Esophagus squamous epithelium (tissue), 5 donors: ENCODE results near the gene DUSP16. TPM values are rescaled to one million over a fixed set of nuclear protein-coding genes. Genes with fewer than 3 reads are reported as not detected.

ENCODE experiments used
- DNase-seq: peaks from one replicate; lab custom pipeline; 2025; lab: John Stamatoyannopoulos, UW
- H3K27ac ChIP-seq, 4 donors: fragments of 200-600 bp; sonication (generic); one replicate each; pipeline ENCODE4 v1.5.1; 2016 to 2019; ENCODE audit warnings: mild to moderate bottlenecking in 1 of 4
- H3K27me3 ChIP-seq, 4 donors: fragments of 200-600 bp; sonication (generic); 1 replicate in 3 of 4; 2 replicates in 1 of 4; pipeline versions ENCODE4 v1.5.1 to v1.6.0; 2017 to 2021; ENCODE audit warnings: antibody characterized with exemption in 1 of 4
- H3K36me3 ChIP-seq, 3 donors: fragments of 200-600 bp; sonication (generic); one replicate each; pipeline ENCODE4 v1.5.1; 2016 to 2019
- H3K4me1 ChIP-seq, 3 donors: fragments of 200-600 bp; sonication (generic); one replicate each; pipeline ENCODE4 v1.5.1; 2017 to 2019
- H3K4me3 ChIP-seq, 4 donors: fragments of 200-600 bp; sonication (generic); 1 replicate in 3 of 4; 2 replicates in 1 of 4; pipeline ENCODE4 v1.5.1; 2016 to 2019; ENCODE audit warnings: mild to moderate bottlenecking in 2 of 4, moderate library complexity in 1 of 4
- H3K9me3 ChIP-seq, 3 donors: fragments of 200-600 bp; sonication (generic); one replicate each; pipeline ENCODE4 v1.5.1; 2016 to 2019
- POLR2A ChIP-seq, 4 donors: fragments of 450-650 bp; IDR thresholded peaks; one replicate each; pipeline ENCODE4 v1.6.1; 2017; ENCODE audit warnings: antibody characterized with exemption in 4 of 4, mild to moderate bottlenecking in 4 of 4, moderate library complexity in 3 of 4
- WGBS, 2 donors: methylation state at CpG; one replicate each; pipeline ENCODE4 v1.1.5; 2018; 5-methylcytosine and 5-hydroxymethylcytosine counted together
- intact Hi-C: fragments of 100-400 bp; cut with DNase I; formaldehyde crosslinking; loops from one replicate; pipeline ENCODE4 v1.15.0; 2022
- total RNA-seq, 4 donors: library from RNA; depleted of rRNA; stranded (reverse); fragments of >200 nt; gene quantifications; one replicate each; pipeline ENCODE4 v1.1.0, GENCODE V29; 2016
- TF ChIP-seq, protein P1 (sequence below), 6 experiments: fragments of 450-650 bp in 4 of 6; fragments of 200-600 bp in 2 of 6; sonication (generic) in 2 of 6; IDR thresholded peaks; one replicate each; pipeline ENCODE4 v1.5.1; 2016 to 2019; ENCODE audit warnings: antibody characterized with exemption in 6 of 6, mild to moderate bottlenecking in 4 of 6, moderate library complexity in 4 of 6
- donor health status: DM: yes; HTN: yes; CAD: no.

The DUSP16 gene
- total RNA-seq, 4 donors from 2014 or later = 15.6 to 27.9 (median 16.5) TPM

DNA sequence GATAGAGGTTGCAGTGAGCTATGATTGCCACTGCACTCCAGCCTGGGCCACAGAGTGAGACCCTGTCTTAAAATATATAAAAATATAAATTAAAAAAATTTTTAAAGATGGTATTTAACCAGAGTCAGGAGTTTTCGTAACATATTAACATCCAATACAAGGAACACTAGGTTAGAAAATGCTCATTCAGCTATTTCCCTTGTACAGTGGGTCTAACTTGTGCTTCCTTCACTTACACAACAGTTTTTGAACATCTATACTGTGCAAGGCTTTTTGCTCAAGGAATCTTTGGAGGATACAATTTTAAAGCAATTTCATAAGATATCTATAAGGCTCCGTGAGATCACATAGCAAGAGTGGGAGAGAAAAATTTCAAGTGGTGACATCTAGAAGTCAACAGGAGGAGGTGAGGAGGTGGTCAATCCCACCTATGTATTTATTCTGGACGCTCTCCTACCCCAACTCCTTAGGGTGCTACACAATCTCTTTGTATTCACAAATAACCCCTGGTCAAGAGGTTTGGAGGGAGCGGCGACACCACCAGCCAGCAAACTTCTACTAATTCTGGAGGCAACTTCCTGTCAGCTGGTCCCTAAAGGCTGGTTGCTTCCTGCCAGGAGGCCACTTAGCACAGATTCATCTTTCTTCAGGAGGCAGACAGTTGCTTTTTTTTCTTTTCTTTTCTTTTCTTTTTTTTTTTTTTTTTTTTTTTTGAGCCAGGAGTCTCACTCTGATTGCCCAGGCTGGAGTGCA is 22.2 kb downstream of the DUSP16 start:
- H3K4me1 ChIP-seq = peaks cover 0 to 26% (median 0%) of the 10 kb centered on the region in 3 donors
- H3K27ac ChIP-seq = no peak overlapping the region
- H3K4me3 ChIP-seq = no peak overlapping the region
- no peaks in the 10 kb centered on the region for H3K27me3 ChIP-seq
- intact Hi-C loops = no loop called here
- H3K36me3 ChIP-seq = no peaks in the 10 kb centered on the region
- WGBS, 2 donors = 86 to 87% methylated on average over 5 of the region's 5 CpGs
- DNase-seq = no peak
- TF ChIP-seq, protein P1, sequence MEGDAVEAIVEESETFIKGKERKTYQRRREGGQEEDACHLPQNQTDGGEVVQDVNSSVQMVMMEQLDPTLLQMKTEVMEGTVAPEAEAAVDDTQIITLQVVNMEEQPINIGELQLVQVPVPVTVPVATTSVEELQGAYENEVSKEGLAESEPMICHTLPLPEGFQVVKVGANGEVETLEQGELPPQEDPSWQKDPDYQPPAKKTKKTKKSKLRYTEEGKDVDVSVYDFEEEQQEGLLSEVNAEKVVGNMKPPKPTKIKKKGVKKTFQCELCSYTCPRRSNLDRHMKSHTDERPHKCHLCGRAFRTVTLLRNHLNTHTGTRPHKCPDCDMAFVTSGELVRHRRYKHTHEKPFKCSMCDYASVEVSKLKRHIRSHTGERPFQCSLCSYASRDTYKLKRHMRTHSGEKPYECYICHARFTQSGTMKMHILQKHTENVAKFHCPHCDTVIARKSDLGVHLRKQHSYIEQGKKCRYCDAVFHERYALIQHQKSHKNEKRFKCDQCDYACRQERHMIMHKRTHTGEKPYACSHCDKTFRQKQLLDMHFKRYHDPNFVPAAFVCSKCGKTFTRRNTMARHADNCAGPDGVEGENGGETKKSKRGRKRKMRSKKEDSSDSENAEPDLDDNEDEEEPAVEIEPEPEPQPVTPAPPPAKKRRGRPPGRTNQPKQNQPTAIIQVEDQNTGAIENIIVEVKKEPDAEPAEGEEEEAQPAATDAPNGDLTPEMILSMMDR (IDR thresholded peaks at IDR 0.05) = no peak
- no peak for TF ChIP-seq POLR2A (IDR thresholded peaks at IDR 0.05)
- no peaks in the 10 kb centered on the region for H3K9me3 ChIP-seq

DNA sequence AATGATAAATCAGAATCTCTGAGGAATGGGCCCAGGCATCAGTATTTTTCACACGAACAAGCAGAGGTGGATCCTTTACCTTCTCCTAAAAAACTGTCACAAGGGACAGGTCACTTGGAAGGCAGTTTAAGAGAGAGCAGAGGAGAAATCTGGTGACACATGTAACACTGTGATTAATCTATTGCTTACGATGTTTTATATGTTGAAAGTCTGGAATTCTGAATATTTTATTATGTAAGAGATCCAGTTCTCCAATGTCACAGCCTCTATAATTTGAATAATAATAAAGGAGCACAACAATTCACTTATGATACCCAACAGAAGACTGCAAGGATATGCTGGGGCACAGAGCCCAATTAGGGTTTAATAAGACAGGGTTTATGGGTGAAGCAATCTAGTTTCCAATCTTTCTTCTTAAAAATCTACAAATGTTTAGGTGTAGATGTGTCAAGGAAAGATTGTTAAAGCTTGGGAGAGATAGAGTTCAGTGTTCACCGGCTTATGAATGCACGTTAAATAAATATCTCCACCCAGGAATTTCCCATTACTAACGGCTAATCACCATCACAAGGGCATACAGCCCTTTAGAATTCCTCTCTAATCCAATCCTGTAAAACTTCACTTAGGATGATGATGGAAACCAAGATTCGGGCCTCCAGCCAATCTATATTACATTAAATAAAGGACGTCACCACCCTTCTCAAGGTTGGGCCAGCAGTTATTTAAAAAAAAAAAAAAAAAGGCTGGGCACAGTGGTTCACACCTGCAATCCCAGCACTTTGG is 23.4 kb downstream of the DUSP16 start:
- DNase-seq = no peak

DNA sequence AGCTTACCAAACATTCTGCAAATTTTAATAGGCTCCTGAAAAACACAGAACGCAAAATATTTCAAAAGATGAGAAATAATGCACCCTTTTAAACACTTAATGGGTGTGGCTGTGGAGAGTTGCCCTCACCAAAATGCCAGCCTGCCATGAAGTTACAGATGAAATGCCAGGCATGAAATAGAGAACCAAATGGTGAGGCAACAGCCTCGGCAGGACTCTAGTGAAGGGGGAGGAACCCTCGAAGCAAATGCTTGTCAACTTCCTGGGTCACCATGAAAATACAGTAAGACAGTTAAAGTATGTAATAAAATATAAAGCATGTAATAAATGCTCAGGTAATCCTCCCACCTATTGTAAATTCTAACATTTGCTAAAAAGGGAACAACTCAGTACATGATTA is 24.1 kb downstream of the DUSP16 start:
- WGBS, 2 donors = 42 to 56% methylated on average over 3 of the region's 3 CpGs
- no peaks in the 10 kb centered on the region for H3K27me3 ChIP-seq
- H3K27ac ChIP-seq = no peak overlapping the region
- H3K36me3 ChIP-seq = no peaks in the 10 kb centered on the region
- no peak for TF ChIP-seq POLR2A (IDR thresholded peaks at IDR 0.05)
- TF ChIP-seq, protein P1 (IDR thresholded peaks at IDR 0.05) = no peak
- no peaks in the 10 kb centered on the region for H3K9me3 ChIP-seq
- intact Hi-C loops = no loop called here
- no peak for DNase-seq
- no peak overlapping the region for H3K4me3 ChIP-seq
- peaks cover 0 to 37% (median under 1%) of the 10 kb centered on the region in 3 donors for H3K4me1 ChIP-seq

More for the DNA sequence above, 23.4 kb downstream of the DUSP16 start:
- intact Hi-C loops = no loop called here
- no peaks in the 10 kb centered on the region for H3K9me3 ChIP-seq
- WGBS, 2 donors = 50 to 54% methylated on average over 7 of the region's 7 CpGs
- no peak for TF ChIP-seq POLR2A (IDR thresholded peaks at IDR 0.05)
- TF ChIP-seq, protein P1 (IDR thresholded peaks at IDR 0.05) = no peak
- H3K36me3 ChIP-seq = no peaks in the 10 kb centered on the region
- H3K4me1 ChIP-seq = peaks cover 0 to 31% (median 0%) of the 10 kb centered on the region in 3 donors
- H3K27me3 ChIP-seq = no peaks in the 10 kb centered on the region
- H3K27ac ChIP-seq = no peak overlapping the region
- H3K4me3 ChIP-seq = no peak overlapping the region

DNA sequence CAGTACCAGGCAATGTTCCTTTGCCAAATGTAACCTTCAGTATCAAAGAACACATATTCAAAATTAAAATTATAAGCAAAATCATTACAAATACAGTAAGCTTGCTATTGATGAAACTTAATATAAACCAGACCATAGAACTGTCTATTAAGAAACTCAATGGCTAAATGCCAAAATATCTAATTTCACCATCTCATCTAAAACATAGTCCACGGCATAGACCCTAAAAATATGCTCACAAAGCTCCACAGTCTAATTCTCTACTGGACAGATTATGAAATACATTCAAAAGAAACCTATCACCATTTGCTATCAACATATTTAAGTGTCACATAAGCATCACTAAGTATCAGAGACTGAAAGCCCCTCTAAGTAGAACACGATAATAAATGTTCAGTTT is 25.2 kb downstream of the DUSP16 start:
- TF ChIP-seq POLR2A (IDR thresholded peaks at IDR 0.05) = no peak
- TF ChIP-seq, protein P1 (IDR thresholded peaks at IDR 0.05) = no peak

DNA sequence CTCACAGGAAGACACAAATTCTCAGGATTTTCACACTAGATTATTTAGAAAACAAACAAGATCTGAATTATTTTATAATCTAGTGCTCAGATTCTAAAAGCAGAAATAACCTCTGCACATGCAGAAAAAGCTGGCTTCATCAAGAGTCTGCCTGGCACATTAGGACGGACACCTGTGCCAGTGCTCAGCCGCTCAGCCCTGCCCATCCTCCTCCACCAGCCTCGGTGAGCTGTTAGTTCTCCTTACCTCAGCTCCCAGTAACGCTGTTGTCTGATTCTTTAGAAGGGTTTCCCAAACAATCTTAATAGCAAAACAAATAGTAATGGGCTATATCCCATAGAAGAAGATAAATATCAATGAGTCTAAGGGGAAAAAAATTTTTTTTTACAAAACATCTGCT is 27.7 kb downstream of the DUSP16 start:
- Histone ChIP-seq H3K4me1 (peaks cover 0 to 42% (median 12%) of the 10 kb centered on the region in 3 donors), H3K4me3 (no peak overlapping the region), H3K9me3 (no peaks in the 10 kb centered on the region), H3K27ac (no peak overlapping the region), H3K36me3 (no peaks in the 10 kb centered on the region), H3K27me3 (no peaks in the 10 kb centered on the region)
- TF ChIP-seq, protein P1 (IDR thresholded peaks at IDR 0.05) = no peak
- no peak for TF ChIP-seq POLR2A (IDR thresholded peaks at IDR 0.05)
- no peak for DNase-seq
- 73 to 76% methylated on average over 4 of the region's 4 CpGs for WGBS, 2 donors
- intact Hi-C loops = no loop called here

More for the DNA sequence above, 25.2 kb downstream of the DUSP16 start:
- Histone ChIP-seq H3K4me1 (peaks cover 0 to 49% (median 12%) of the 10 kb centered on the region in 3 donors), H3K9me3 (no peaks in the 10 kb centered on the region), H3K27ac (no peak overlapping the region), H3K4me3 (no peak overlapping the region), H3K27me3 (no peaks in the 10 kb centered on the region), H3K36me3 (no peaks in the 10 kb centered on the region)
- intact Hi-C loops = no loop called here
- no peak for DNase-seq
- 85 to 92% methylated on average over 2 of the region's 2 CpGs for WGBS, 2 donors
